ENCODE results near the gene TNNI3K.

TNNI3K gene

GRCh38 chr1:74486036-74486435 lies 250.8 kb downstream of the TNNI3K start:
- H3K9me2 ChIP-seq (replicated peaks; ENCODE audit: control insufficient read depth, low read length): no peaks in the 10 kb centered on the region
- H3K79me2 ChIP-seq (ENCODE audit: control insufficient read depth, low read length): no peaks in the 10 kb centered on the region
- no peaks in the 10 kb centered on the region for H3K36me3 ChIP-seq (ENCODE audit: control insufficient read depth, low read length)
- H3K27me3 ChIP-seq (ENCODE audit: control insufficient read depth, low read length): no peaks in the 10 kb centered on the region
- no peak overlapping the region for H3K27ac ChIP-seq (ENCODE audit: low read depth, low read length)
- no peak overlapping the region for H3K4me2 ChIP-seq (ENCODE audit: low read length)
- no peaks in the 10 kb centered on the region for H3K9me3 ChIP-seq (ENCODE audit: control insufficient read depth, insufficient read depth, low read length)
- H3K4me1 ChIP-seq (ENCODE audit: control insufficient read depth, low read length): no peaks in the 10 kb centered on the region
- no peaks in the 10 kb centered on the region for H3F3A ChIP-seq (ENCODE audit: control insufficient read depth, insufficient read depth)
- no peak overlapping the region for H3K4me3 ChIP-seq (ENCODE audit: low read length)
- TF ChIP-seq CTCF (IDR thresholded peaks at IDR 0.05; ENCODE audit: low read depth, low read length, poor library complexity, severe bottlenecking) (no peak), EZH2phosphoT487 (IDR thresholded peaks at IDR 0.05; ENCODE audit: borderline replicate concordance, low read length) (no peak)
- H4K20me1 ChIP-seq (ENCODE audit: control insufficient read depth, insufficient read depth, low read depth, low read length): no peaks in the 10 kb centered on the region

GRCh38 chr1:74496669-74497068 lies 261.5 kb downstream of the TNNI3K start:
- no peak for TF ChIP-seq CTCF (IDR thresholded peaks at IDR 0.05; ENCODE audit: low read depth, low read length, poor library complexity, severe bottlenecking)
- TF ChIP-seq EZH2phosphoT487 (IDR thresholded peaks at IDR 0.05; ENCODE audit: borderline replicate concordance, low read length): no peak
- H3K27ac ChIP-seq (ENCODE audit: low read depth, low read length): no peak overlapping the region
- H3K9me3 ChIP-seq (ENCODE audit: control insufficient read depth, insufficient read depth, low read length): no peaks in the 10 kb centered on the region
- no peaks in the 10 kb centered on the region for H3K4me1 ChIP-seq (ENCODE audit: control insufficient read depth, low read length)
- H3K27me3 ChIP-seq (ENCODE audit: control insufficient read depth, low read length): no peaks in the 10 kb centered on the region
- no peak overlapping the region for H3K4me3 ChIP-seq (ENCODE audit: low read length)
- no peaks in the 10 kb centered on the region for H4K20me1 ChIP-seq (ENCODE audit: control insufficient read depth, insufficient read depth, low read depth, low read length)
- H3K36me3 ChIP-seq (ENCODE audit: control insufficient read depth, low read length): no peaks in the 10 kb centered on the region
- no peaks in the 10 kb centered on the region for H3K79me2 ChIP-seq (ENCODE audit: control insufficient read depth, low read length)
- no peaks in the 10 kb centered on the region for H3F3A ChIP-seq (ENCODE audit: control insufficient read depth, insufficient read depth)
- no peak overlapping the region for H3K4me2 ChIP-seq (ENCODE audit: low read length)
- no peaks in the 10 kb centered on the region for H3K9me2 ChIP-seq (replicated peaks; ENCODE audit: control insufficient read depth, low read length)

GRCh38 chr1:74498901-74499300 lies 263.7 kb downstream of the TNNI3K start:
- no peaks in the 10 kb centered on the region for H3K36me3 ChIP-seq (ENCODE audit: control insufficient read depth, low read length)
- no peak overlapping the region for H3K4me2 ChIP-seq (ENCODE audit: low read length)
- no peaks in the 10 kb centered on the region for H3K79me2 ChIP-seq (ENCODE audit: control insufficient read depth, low read length)
- TF ChIP-seq EZH2phosphoT487 (IDR thresholded peaks at IDR 0.05; ENCODE audit: borderline replicate concordance, low read length) (no peak), CTCF (IDR thresholded peaks at IDR 0.05; ENCODE audit: low read depth, low read length, poor library complexity, severe bottlenecking) (no peak)
- H3K9me2 ChIP-seq (replicated peaks; ENCODE audit: control insufficient read depth, low read length): no peaks in the 10 kb centered on the region
- H3K27ac ChIP-seq (ENCODE audit: low read depth, low read length): no peak overlapping the region
- no peaks in the 10 kb centered on the region for H3K27me3 ChIP-seq (ENCODE audit: control insufficient read depth, low read length)
- no peaks in the 10 kb centered on the region for H3F3A ChIP-seq (ENCODE audit: control insufficient read depth, insufficient read depth)
- H4K20me1 ChIP-seq (ENCODE audit: control insufficient read depth, insufficient read depth, low read depth, low read length): no peaks in the 10 kb centered on the region
- H3K4me1 ChIP-seq (ENCODE audit: control insufficient read depth, low read length): no peaks in the 10 kb centered on the region
- H3K4me3 ChIP-seq (ENCODE audit: low read length): no peak overlapping the region
- H3K9me3 ChIP-seq (ENCODE audit: control insufficient read depth, insufficient read depth, low read length): no peaks in the 10 kb centered on the region

- Histone ChIP-seq H3K27ac (ENCODE audit: low read depth, low read length) (no peak overlapping the region), H3K27me3 (ENCODE audit: control insufficient read depth, low read length) (no peaks in the 10 kb centered on the region), H3K4me3 (ENCODE audit: low read length) (no peak overlapping the region), H3K36me3 (ENCODE audit: control insufficient read depth, low read length) (no peaks in the 10 kb centered on the region), H4K20me1 (ENCODE audit: control insufficient read depth, insufficient read depth, low read depth, low read length) (no peaks in the 10 kb centered on the region), H3K4me1 (ENCODE audit: control insufficient read depth, low read length) (no peaks in the 10 kb centered on the region), H3K79me2 (ENCODE audit: control insufficient read depth, low read length) (no peaks in the 10 kb centered on the region), H3K9me2 (replicated peaks; ENCODE audit: control insufficient read depth, low read length) (no peaks in the 10 kb centered on the region), H3F3A (ENCODE audit: control insufficient read depth, insufficient read depth) (no peaks in the 10 kb centered on the region), H3K9me3 (ENCODE audit: control insufficient read depth, insufficient read depth, low read length) (no peaks in the 10 kb centered on the region), H3K4me2 (ENCODE audit: low read length) (no peak overlapping the region)
- no peak for TF ChIP-seq CTCF (IDR thresholded peaks at IDR 0.05; ENCODE audit: low read depth, low read length, poor library complexity, severe bottlenecking)
- TF ChIP-seq EZH2phosphoT487 (IDR thresholded peaks at IDR 0.05; ENCODE audit: borderline replicate concordance, low read length): no peak
Observed at GRCh38 chr1:74502432-74502831, 267.2 kb downstream of the TNNI3K start.

All from DOHH2 (cell line).